ENCODE results near the gene MYEOV.

MYEOV gene

GRCh38 chr11:69339041-69339733, 45.2 kb downstream of the MYEOV start:
- DNase-seq: no peak
- Histone ChIP-seq H3K4me3 (ENCODE audit: insufficient read depth, low read depth, low read length, poor library complexity, severe bottlenecking) (no peak overlapping the region), H3K4me1 (ENCODE audit: control insufficient read depth, insufficient read depth, low read length, poor library complexity, severe bottlenecking) (peaks cover 6% of the 10 kb centered on the region), H3K9me3 (ENCODE audit: control insufficient read depth, low read length) (no peaks in the 10 kb centered on the region), H3K27ac (ENCODE audit: insufficient read depth, low read length, poor library complexity, severe bottlenecking) (no peak overlapping the region), H3K27me3 (replicated peaks; ENCODE audit: control insufficient read depth, insufficient read depth, low read length, poor library complexity, severe bottlenecking) (no peaks in the 10 kb centered on the region), H3K36me3 (ENCODE audit: control insufficient read depth, insufficient read depth, low read length) (no peaks in the 10 kb centered on the region)

GRCh38 chr11:69339983-69340565, 46.1 kb downstream of the MYEOV start:
- H3K4me1 ChIP-seq (ENCODE audit: control insufficient read depth, insufficient read depth, low read length, poor library complexity, severe bottlenecking): peaks cover 6% of the 10 kb centered on the region
- H3K27ac ChIP-seq (ENCODE audit: insufficient read depth, low read length, poor library complexity, severe bottlenecking): no peak overlapping the region
- no peaks in the 10 kb centered on the region for H3K36me3 ChIP-seq (ENCODE audit: control insufficient read depth, insufficient read depth, low read length)
- H3K27me3 ChIP-seq (replicated peaks; ENCODE audit: control insufficient read depth, insufficient read depth, low read length, poor library complexity, severe bottlenecking): no peaks in the 10 kb centered on the region
- no peak for DNase-seq
- H3K4me3 ChIP-seq (ENCODE audit: insufficient read depth, low read depth, low read length, poor library complexity, severe bottlenecking): no peak overlapping the region
- no peaks in the 10 kb centered on the region for H3K9me3 ChIP-seq (ENCODE audit: control insufficient read depth, low read length)

GRCh38 chr11:69342588-69343330, 48.8 kb downstream of the MYEOV start:
- H3K4me1 ChIP-seq (ENCODE audit: control insufficient read depth, insufficient read depth, low read length, poor library complexity, severe bottlenecking): no peaks in the 10 kb centered on the region
- no peaks in the 10 kb centered on the region for H3K9me3 ChIP-seq (ENCODE audit: control insufficient read depth, low read length)
- no peak overlapping the region for H3K4me3 ChIP-seq (ENCODE audit: insufficient read depth, low read depth, low read length, poor library complexity, severe bottlenecking)
- no peak for DNase-seq
- no peaks in the 10 kb centered on the region for H3K27me3 ChIP-seq (replicated peaks; ENCODE audit: control insufficient read depth, insufficient read depth, low read length, poor library complexity, severe bottlenecking)
- H3K27ac ChIP-seq (ENCODE audit: insufficient read depth, low read length, poor library complexity, severe bottlenecking): no peak overlapping the region
- no peaks in the 10 kb centered on the region for H3K36me3 ChIP-seq (ENCODE audit: control insufficient read depth, insufficient read depth, low read length)

GRCh38 chr11:69343401-69344321, 49.7 kb downstream of the MYEOV start:
- no peak overlapping the region for H3K4me3 ChIP-seq (ENCODE audit: insufficient read depth, low read depth, low read length, poor library complexity, severe bottlenecking)
- no peaks in the 10 kb centered on the region for H3K27me3 ChIP-seq (replicated peaks; ENCODE audit: control insufficient read depth, insufficient read depth, low read length, poor library complexity, severe bottlenecking)
- H3K4me1 ChIP-seq (ENCODE audit: control insufficient read depth, insufficient read depth, low read length, poor library complexity, severe bottlenecking): no peaks in the 10 kb centered on the region
- DNase-seq: no peak
- H3K36me3 ChIP-seq (ENCODE audit: control insufficient read depth, insufficient read depth, low read length): no peaks in the 10 kb centered on the region
- H3K27ac ChIP-seq (ENCODE audit: insufficient read depth, low read length, poor library complexity, severe bottlenecking): no peak overlapping the region
- no peaks in the 10 kb centered on the region for H3K9me3 ChIP-seq (ENCODE audit: control insufficient read depth, low read length)

GRCh38 chr11:69344570-69345145, 50.7 kb downstream of the MYEOV start:
- no peak for DNase-seq
- Histone ChIP-seq H3K4me1 (ENCODE audit: control insufficient read depth, insufficient read depth, low read length, poor library complexity, severe bottlenecking) (no peaks in the 10 kb centered on the region), H3K36me3 (ENCODE audit: control insufficient read depth, insufficient read depth, low read length) (no peaks in the 10 kb centered on the region), H3K9me3 (ENCODE audit: control insufficient read depth, low read length) (no peaks in the 10 kb centered on the region), H3K4me3 (ENCODE audit: insufficient read depth, low read depth, low read length, poor library complexity, severe bottlenecking) (no peak overlapping the region), H3K27me3 (replicated peaks; ENCODE audit: control insufficient read depth, insufficient read depth, low read length, poor library complexity, severe bottlenecking) (no peaks in the 10 kb centered on the region), H3K27ac (ENCODE audit: insufficient read depth, low read length, poor library complexity, severe bottlenecking) (no peak overlapping the region)

All from effector memory CD4-positive, alpha-beta T cell (primary cell).